ENCODE data around the gene COL6A5. TPM values are rescaled to one million over a fixed set of nuclear protein-coding genes. Genes with fewer than 3 reads are reported as not detected.

The COL6A5 gene
- polyA plus RNA-seq, 2 of the 4 experiments (the other 2 are of a cell fraction): not detected

DNA sequence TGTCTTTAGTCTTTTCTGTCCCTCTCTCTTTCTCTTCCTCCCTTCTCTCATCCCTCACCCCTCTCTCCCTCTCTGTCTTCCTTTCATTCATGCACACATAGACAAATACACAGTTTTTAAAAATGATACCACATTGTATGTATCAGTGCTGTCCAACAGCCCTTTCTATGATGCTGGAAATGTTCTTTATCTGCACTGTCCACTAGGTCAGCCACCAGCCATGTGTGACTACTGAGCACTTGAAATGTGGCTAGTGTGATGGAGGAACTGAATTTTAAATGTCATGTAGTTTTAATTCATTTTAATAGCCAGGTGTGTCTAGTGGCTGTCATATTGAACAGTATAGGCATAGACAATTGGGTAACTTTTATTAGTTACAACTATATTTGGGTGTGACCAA lies 34.9 kb downstream of the COL6A5 start:
- no peak for ATAC-seq
- no peak for DNase-seq (ENCODE audit: low read depth in 1 of 2, low spot score in 1 of 2)
- ChIA-PET CTCF (no interaction called here), POLR2A (no interaction called here)
- TF ChIP-seq HOXA7 (CRISPR knock-in tag; IDR thresholded peaks at IDR 0.05) (no peak), ESRRA (IDR thresholded peaks at IDR 0.05; ENCODE audit: borderline replicate concordance, low read length) (no peak), POLR2A (IDR thresholded peaks at IDR 0.05; ENCODE audit: low read length) (no peak), HEYL (CRISPR knock-in tag; IDR thresholded peaks at IDR 0.05) (no peak), KDM1A (IDR thresholded peaks at IDR 0.05; ENCODE audit: low read depth) (no peak), TFCP2L1 (CRISPR knock-in tag; IDR thresholded peaks at IDR 0.05) (no peak), CBX8 (IDR thresholded peaks at IDR 0.05) (no peak), HOXB13 (CRISPR knock-in tag; IDR thresholded peaks at IDR 0.05; ENCODE audit: low read depth) (no peak), ZC3H11A (IDR thresholded peaks at IDR 0.05) (no peak), MYC (IDR thresholded peaks at IDR 0.05; ENCODE audit: borderline replicate concordance, low read length) (no peak), ZSCAN20 (CRISPR knock-in tag; IDR thresholded peaks at IDR 0.05) (no peak), POLR2AphosphoS2 (conservative IDR thresholded peaks at IDR 0.05; ENCODE audit: low read length) (no peak), ZNF302 (CRISPR knock-in tag; IDR thresholded peaks at IDR 0.05) (no peak)
- TF ChIP-seq, protein P1, sequence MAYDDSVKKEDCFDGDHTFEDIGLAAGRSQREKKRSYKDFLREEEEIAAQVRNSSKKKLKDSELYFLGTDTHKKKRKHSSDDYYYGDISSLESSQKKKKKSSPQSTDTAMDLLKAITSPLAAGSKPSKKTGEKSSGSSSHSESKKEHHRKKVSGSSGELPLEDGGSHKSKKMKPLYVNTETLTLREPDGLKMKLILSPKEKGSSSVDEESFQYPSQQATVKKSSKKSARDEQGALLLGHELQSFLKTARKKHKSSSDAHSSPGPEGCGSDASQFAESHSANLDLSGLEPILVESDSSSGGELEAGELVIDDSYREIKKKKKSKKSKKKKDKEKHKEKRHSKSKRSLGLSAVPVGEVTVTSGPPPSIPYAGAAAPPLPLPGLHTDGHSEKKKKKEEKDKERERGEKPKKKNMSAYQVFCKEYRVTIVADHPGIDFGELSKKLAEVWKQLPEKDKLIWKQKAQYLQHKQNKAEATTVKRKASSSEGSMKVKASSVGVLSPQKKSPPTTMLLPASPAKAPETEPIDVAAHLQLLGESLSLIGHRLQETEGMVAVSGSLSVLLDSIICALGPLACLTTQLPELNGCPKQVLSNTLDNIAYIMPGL (CRISPR knock-in tag; IDR thresholded peaks at IDR 0.05; ENCODE audit: borderline replicate concordance): no peak
- no peak for FAIRE-seq
- H3K27ac ChIP-seq: no peak overlapping the region
- H3K4me2 ChIP-seq: no peak overlapping the region
- H3K9me3 ChIP-seq: no peaks in the 10 kb centered on the region
- no peak overlapping the region for H3K4me3 ChIP-seq
- no peaks in the 10 kb centered on the region for H3K4me1 ChIP-seq

DNA sequence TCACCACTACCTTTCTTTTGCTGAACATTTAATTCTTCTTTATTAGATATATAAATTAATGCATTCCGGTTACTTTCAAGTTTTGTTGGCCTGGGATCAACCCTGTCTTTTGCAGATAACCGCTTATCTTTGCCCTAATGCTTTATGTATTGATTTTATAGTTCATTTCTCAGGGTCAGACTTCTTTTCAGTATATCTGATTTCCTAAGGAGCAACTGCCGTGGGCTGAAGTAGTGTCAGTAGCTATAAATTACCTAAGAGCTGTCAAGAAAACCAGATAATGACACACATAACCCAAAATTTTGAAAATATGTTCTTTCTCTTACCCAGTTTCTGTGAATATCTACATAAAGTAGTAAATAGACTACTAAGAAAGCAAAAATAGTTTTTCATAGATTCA lies 38.0 kb downstream of the COL6A5 start:
- no peak overlapping the region for H3K4me3 ChIP-seq
- FAIRE-seq (no peak), ATAC-seq (no peak), DNase-seq (ENCODE audit: low read depth in 1 of 2, low spot score in 1 of 2) (no peak)
- no peaks in the 10 kb centered on the region for H3K4me1 ChIP-seq
- no peaks in the 10 kb centered on the region for H3K9me3 ChIP-seq
- POLR2A ChIA-PET: no interaction called here
- TF ChIP-seq NFE2L2 (conservative IDR thresholded peaks at IDR 0.05; ENCODE audit: low read length): no peak
- no peak for TF ChIP-seq FOSL2 (IDR thresholded peaks at IDR 0.05)
- no peak for TF ChIP-seq FOSL2 (CRISPR knock-in tag; IDR thresholded peaks at IDR 0.05)
- no peak for TF ChIP-seq POLR2AphosphoS2 (conservative IDR thresholded peaks at IDR 0.05; ENCODE audit: low read length)
- TF ChIP-seq EHMT2 (IDR thresholded peaks at IDR 0.05; ENCODE audit: low read depth): no peak
- TF ChIP-seq, protein P2, sequence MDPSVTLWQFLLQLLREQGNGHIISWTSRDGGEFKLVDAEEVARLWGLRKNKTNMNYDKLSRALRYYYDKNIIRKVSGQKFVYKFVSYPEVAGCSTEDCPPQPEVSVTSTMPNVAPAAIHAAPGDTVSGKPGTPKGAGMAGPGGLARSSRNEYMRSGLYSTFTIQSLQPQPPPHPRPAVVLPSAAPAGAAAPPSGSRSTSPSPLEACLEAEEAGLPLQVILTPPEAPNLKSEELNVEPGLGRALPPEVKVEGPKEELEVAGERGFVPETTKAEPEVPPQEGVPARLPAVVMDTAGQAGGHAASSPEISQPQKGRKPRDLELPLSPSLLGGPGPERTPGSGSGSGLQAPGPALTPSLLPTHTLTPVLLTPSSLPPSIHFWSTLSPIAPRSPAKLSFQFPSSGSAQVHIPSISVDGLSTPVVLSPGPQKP (IDR thresholded peaks at IDR 0.05; ENCODE audit: low read depth, low read length): no peak
- TF ChIP-seq HOXA7 (CRISPR knock-in tag; IDR thresholded peaks at IDR 0.05): no peak
- TF ChIP-seq JUN (IDR thresholded peaks at IDR 0.05): no peak
- no peak for TF ChIP-seq RAD21 (conservative IDR thresholded peaks at IDR 0.05 in 1 of 2, IDR thresholded peaks at IDR 0.05 in 1 of 2)
- no peak for TF ChIP-seq CEBPB (IDR thresholded peaks at IDR 0.05)
- TF ChIP-seq EP300 (IDR thresholded peaks at IDR 0.05): no peak
- no peak for TF ChIP-seq CHD2 (IDR thresholded peaks at IDR 0.05; ENCODE audit: low read length, partially characterized antibody)
- TF ChIP-seq KDM5A (IDR thresholded peaks at IDR 0.05): no peak
- TF ChIP-seq, protein P3, sequence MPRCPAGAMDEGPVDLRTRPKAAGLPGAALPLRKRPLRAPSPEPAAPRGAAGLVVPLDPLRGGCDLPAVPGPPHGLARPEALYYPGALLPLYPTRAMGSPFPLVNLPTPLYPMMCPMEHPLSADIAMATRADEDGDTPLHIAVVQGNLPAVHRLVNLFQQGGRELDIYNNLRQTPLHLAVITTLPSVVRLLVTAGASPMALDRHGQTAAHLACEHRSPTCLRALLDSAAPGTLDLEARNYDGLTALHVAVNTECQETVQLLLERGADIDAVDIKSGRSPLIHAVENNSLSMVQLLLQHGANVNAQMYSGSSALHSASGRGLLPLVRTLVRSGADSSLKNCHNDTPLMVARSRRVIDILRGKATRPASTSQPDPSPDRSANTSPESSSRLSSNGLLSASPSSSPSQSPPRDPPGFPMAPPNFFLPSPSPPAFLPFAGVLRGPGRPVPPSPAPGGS (IDR thresholded peaks at IDR 0.05): no peak
- no peak for TF ChIP-seq CHD4 (IDR thresholded peaks at IDR 0.05; ENCODE audit: borderline replicate concordance)
- TF ChIP-seq CBX8 (IDR thresholded peaks at IDR 0.05): no peak
- no peak for TF ChIP-seq SREBF2 (IDR thresholded peaks at IDR 0.05)
- WGBS (ENCODE audit: missing lambda C conversion rate): 16% methylated on average over 3 of the region's 3 CpGs
- H3K4me2 ChIP-seq: no peak overlapping the region
- H3K27ac ChIP-seq: no peak overlapping the region
- CTCF ChIA-PET: interaction anchor here (1.3 kb wide), 1 partner anchor 10 kb away, joined by 3 read pairs; no protein-coding TSS in a partner anchor

Measured in A549 (cell line).